Measurements from ENCODE around the gene KDM8. TPM values are rescaled to one million over a fixed set of nuclear protein-coding genes. Genes with fewer than 3 reads are reported as not detected.

Gene KDM8
- total RNA-seq, 1 experiment from 2014 or later: 5.3 TPM

GRCh38 chr16:27222249-27223225, 19.2 kb downstream of the KDM8 start:
- intact Hi-C loops (cut with micrococcal nuclease): no loop called here
- no peaks in the 10 kb centered on the region for H3K9me2 ChIP-seq (ENCODE audit: insufficient read depth)
- ChIA-PET CTCF (no interaction called here), RAD21 (ENCODE audit: low non-redundant PET in 1 of 2, low total read pairs in 2 of 2, uncharacterized antibody in 2 of 2, unreplicated experiment in 2 of 2) (no interaction called here), POLR2A (interaction anchor here (1.2 kb wide), 1 partner anchor 19 kb away, joined by 4 read pairs; the partner anchor contains the start of gene KDM8)
- no peak for TF ChIP-seq ZNF274 (IDR thresholded peaks at IDR 0.05; ENCODE audit: low read depth, low read length)
- TF ChIP-seq, protein P1, sequence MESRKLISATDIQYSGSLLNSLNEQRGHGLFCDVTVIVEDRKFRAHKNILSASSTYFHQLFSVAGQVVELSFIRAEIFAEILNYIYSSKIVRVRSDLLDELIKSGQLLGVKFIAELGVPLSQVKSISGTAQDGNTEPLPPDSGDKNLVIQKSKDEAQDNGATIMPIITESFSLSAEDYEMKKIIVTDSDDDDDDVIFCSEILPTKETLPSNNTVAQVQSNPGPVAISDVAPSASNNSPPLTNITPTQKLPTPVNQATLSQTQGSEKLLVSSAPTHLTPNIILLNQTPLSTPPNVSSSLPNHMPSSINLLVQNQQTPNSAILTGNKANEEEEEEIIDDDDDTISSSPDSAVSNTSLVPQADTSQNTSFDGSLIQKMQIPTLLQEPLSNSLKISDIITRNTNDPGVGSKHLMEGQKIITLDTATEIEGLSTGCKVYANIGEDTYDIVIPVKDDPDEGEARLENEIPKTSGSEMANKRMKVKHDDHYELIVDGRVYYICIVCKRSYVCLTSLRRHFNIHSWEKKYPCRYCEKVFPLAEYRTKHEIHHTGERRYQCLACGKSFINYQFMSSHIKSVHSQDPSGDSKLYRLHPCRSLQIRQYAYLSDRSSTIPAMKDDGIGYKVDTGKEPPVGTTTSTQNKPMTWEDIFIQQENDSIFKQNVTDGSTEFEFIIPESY (IDR thresholded peaks at IDR 0.05; ENCODE audit: extremely low read depth, insufficient replicate concordance, low read length): no peak
- TF ChIP-seq SP1 (IDR thresholded peaks at IDR 0.05; ENCODE audit: low read depth): no peak
- TF ChIP-seq, protein P2, sequence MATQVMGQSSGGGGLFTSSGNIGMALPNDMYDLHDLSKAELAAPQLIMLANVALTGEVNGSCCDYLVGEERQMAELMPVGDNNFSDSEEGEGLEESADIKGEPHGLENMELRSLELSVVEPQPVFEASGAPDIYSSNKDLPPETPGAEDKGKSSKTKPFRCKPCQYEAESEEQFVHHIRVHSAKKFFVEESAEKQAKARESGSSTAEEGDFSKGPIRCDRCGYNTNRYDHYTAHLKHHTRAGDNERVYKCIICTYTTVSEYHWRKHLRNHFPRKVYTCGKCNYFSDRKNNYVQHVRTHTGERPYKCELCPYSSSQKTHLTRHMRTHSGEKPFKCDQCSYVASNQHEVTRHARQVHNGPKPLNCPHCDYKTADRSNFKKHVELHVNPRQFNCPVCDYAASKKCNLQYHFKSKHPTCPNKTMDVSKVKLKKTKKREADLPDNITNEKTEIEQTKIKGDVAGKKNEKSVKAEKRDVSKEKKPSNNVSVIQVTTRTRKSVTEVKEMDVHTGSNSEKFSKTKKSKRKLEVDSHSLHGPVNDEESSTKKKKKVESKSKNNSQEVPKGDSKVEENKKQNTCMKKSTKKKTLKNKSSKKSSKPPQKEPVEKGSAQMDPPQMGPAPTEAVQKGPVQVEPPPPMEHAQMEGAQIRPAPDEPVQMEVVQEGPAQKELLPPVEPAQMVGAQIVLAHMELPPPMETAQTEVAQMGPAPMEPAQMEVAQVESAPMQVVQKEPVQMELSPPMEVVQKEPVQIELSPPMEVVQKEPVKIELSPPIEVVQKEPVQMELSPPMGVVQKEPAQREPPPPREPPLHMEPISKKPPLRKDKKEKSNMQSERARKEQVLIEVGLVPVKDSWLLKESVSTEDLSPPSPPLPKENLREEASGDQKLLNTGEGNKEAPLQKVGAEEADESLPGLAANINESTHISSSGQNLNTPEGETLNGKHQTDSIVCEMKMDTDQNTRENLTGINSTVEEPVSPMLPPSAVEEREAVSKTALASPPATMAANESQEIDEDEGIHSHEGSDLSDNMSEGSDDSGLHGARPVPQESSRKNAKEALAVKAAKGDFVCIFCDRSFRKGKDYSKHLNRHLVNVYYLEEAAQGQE (IDR thresholded peaks at IDR 0.05; ENCODE audit: low read depth): no peak
- H4K20me1 ChIP-seq (ENCODE audit: insufficient read depth): no peaks in the 10 kb centered on the region
- H3K4me3 ChIP-seq (replicated peaks in 1 of 2; ENCODE audit: low read depth in 1 of 2, low read length in 2 of 2): no peak overlapping the region
- H3K27ac ChIP-seq (ENCODE audit: low read depth, low read length): no peak overlapping the region
- no peaks in the 10 kb centered on the region; a peak in 1 of 4 replicates for H3K36me3 ChIP-seq (ENCODE audit: control insufficient read depth in 1 of 2, insufficient read depth in 2 of 2, low read length in 2 of 2)
- H2AFZ ChIP-seq (ENCODE audit: low read depth, low read length, poor library complexity, severe bottlenecking): no peak overlapping the region
- H3K79me2 ChIP-seq (ENCODE audit: insufficient read depth, low read length): no peaks in the 10 kb centered on the region
- H3K27me3 ChIP-seq (ENCODE audit: insufficient read depth, low read length): no peaks in the 10 kb centered on the region
- no peak overlapping the region for H3K9ac ChIP-seq (ENCODE audit: low read length)
- H3K4me1 ChIP-seq (ENCODE audit: control insufficient read depth in 1 of 2, insufficient read depth in 2 of 2, low read length in 2 of 2): peaks cover 8 to 14% of the 10 kb centered on the region in 2 experiments; a peak in 3 of 4 replicates
- no peak for DNase-seq (ENCODE audit: low read depth, low spot score)
- BruUV-seq (replicated peaks): TSS peak; percentile 18
- H3K4me2 ChIP-seq (ENCODE audit: low read length): peak overlapping the region; percentile 31; the same call in 1 of the 2 replicates
- peak; percentile 62 for ATAC-seq
- no peaks in the 10 kb centered on the region for H3K9me3 ChIP-seq (ENCODE audit: control insufficient read depth in 1 of 2, insufficient read depth in 1 of 2, low read depth in 1 of 2, low read length in 2 of 2)

Data from HCT116 (cell line).